Skeletal muscle tissue (tissue), 4 donors: ENCODE results near the gene GRPEL1. TPM values are rescaled to one million over a fixed set of nuclear protein-coding genes. Genes with fewer than 3 reads are reported as not detected.
"Not testable (repeated sequence)": the region's sequence is repeated elsewhere in the genome, so short reads cannot be mapped to it uniquely, and the experiment has no call there.

Experiments used
- H3K27ac ChIP-seq: one replicate; pipeline ENCODE4 v1.7.0; 2013; ENCODE audit warnings: mild to moderate bottlenecking, low read depth, low read length, inconsistent platforms
- H3K27me3 ChIP-seq, 3 donors: one replicate each; pipeline ENCODE4 v1.7.0; 2013; ENCODE audit warnings: low read length in 3 of 3; ENCODE audit not compliant: control insufficient read depth in 3 of 3, insufficient read depth in 3 of 3
- H3K36me3 ChIP-seq, 3 donors: one replicate each; pipeline ENCODE4 v1.7.0; 2013; ENCODE audit warnings: low read length in 3 of 3; ENCODE audit not compliant: control insufficient read depth in 3 of 3, insufficient read depth in 3 of 3
- H3K4me1 ChIP-seq, 3 donors: one replicate each; pipeline ENCODE4 v1.7.0; 2013; ENCODE audit warnings: low read length in 3 of 3, mild to moderate bottlenecking in 3 of 3; ENCODE audit not compliant: control insufficient read depth in 3 of 3, insufficient read depth in 3 of 3
- H3K4me3 ChIP-seq, 3 donors: one replicate each; pipeline ENCODE4 v1.7.0; 2013; ENCODE audit warnings: low read length in 3 of 3
- H3K9ac ChIP-seq, 3 donors: one replicate each; pipeline ENCODE4 v1.7.0; 2013; ENCODE audit warnings: low read length in 3 of 3, mild to moderate bottlenecking in 3 of 3, moderate library complexity in 2 of 3, low read depth in 1 of 3
- H3K9me3 ChIP-seq, 3 donors: one replicate each; pipeline ENCODE4 v1.7.0; 2013; ENCODE audit warnings: low read length in 3 of 3; ENCODE audit not compliant: control insufficient read depth in 3 of 3
- total RNA-seq: library from RNA; depleted of rRNA; stranded (reverse); fragments of >200 nt; gene quantifications from one replicate; pipeline ENCODE4 v1.2.3, GENCODE V29; 2014
- donor health status: Osteomylitis.

Gene GRPEL1
- total RNA-seq, 1 donor from 2014 or later, result 19.3 TPM

DNA sequence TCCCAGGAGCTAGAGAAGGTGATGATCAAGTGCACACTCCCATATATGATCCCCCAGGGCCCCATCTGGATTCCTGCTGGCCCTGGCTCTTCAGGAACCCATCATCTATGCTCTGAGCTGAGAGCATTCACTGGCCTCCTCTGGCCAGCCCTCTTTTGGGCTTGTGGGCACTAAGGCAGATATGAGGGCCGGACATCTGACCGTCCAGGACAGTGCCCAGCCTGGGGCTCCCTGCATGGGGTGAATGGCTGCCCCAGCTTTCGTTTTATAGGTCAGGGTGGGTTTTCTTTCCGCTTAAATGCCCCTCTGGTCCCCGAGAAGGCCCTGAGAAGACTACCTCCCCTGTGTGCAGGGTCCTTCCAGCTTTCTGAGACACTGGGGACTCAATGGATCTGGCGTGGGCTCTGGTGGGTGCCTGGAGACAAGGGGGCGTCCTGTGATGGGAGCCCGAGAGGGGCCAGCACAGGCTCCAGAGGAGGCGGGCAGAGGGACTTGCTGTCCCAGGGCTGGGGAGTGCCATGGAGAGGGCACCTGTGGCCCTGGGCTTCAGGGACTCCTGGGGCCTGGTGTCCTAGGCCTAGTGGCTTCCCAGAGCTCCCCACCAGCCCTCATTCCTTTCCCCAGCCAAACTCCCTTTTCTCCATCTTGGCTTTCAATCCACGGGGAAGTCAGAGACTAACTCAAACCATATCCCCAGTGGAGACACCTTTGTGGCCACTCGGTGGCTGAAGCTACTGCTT, 39.5 kb upstream of the GRPEL1 start:
- Histone ChIP-seq H3K4me3 (no peak overlapping the region), H3K27me3 (peaks cover 0 to 4% (median 3%) of the 10 kb centered on the region in 3 donors), H3K27ac (no peak overlapping the region), H3K36me3 (no peaks in the 10 kb centered on the region), H3K9me3 (no peaks in the 10 kb centered on the region), H3K4me1 (peaks cover 11 to 19% (median 14%) of the 10 kb centered on the region in 3 donors), H3K9ac (no peak overlapping the region)

DNA sequence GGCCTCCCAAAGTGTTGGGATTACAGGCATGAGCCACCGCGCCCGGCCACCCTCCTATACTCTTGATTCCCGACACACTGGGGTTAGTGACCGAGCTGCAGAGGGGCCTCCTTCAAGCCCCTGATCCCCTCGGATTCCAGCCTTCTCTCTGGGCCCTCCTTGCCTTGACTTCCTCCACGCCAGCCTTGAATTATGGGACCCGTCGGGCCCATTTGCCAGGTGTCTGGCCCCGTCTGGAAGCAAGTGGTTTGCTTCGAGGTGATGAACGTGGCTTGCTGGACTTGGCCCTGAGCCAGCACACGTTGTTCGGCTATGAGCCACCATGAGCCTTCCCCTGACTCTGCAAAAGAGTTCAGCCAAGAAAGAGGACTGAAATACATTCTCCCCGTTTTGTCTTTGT, 37.4 kb upstream of the GRPEL1 start:
- no peak overlapping the region for H3K27ac ChIP-seq
- peaks cover 18 to 26% (median 21%) of the 10 kb centered on the region in 3 donors for H3K4me1 ChIP-seq
- no peak overlapping the region for H3K9ac ChIP-seq
- peaks cover 0 to under 1% (median 0%) of the 10 kb centered on the region in 3 donors for H3K27me3 ChIP-seq
- H3K36me3 ChIP-seq, result no peaks in the 10 kb centered on the region
- no peak overlapping the region for H3K4me3 ChIP-seq
- no peaks in the 10 kb centered on the region for H3K9me3 ChIP-seq

DNA sequence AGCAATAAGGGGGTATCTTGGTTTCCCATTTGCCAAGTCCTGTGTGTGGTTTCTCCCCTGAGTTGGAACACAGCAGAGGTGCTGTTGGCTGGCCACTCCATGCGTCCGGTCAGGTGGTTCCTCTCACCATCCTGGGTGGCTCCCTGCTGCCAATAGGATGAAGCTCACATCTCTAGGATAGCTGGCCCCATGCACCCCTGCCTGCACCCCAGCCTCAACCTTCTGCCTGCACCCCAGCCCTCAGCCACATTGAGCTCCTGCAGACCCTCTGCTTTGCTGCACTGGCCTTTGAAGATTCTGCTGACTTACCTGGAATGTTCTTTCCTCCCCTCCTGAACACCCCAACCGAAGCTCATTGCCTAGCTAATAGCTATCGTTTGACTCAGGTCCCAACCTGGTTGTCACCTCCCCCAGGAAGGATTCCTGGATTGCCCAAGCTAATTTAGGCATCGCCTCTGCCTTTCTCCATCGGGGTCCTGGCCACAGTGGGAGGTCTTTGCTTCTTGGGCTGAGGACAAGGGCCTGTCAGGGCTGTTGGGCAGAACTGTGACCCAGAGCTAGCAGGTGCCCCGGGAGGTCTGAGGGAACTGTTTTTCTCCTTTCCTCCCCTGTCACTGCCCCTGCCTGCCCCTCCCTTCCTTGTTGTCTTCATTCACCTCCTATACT, 36.6 kb upstream of the GRPEL1 start:
- no peak overlapping the region for H3K27ac ChIP-seq
- H3K9ac ChIP-seq, result no peak overlapping the region
- no peaks in the 10 kb centered on the region for H3K9me3 ChIP-seq
- H3K36me3 ChIP-seq, result no peaks in the 10 kb centered on the region
- H3K27me3 ChIP-seq, result no peaks in the 10 kb centered on the region
- H3K4me1 ChIP-seq, result peaks cover 18 to 26% (median 21%) of the 10 kb centered on the region in 3 donors
- H3K4me3 ChIP-seq, result no peak overlapping the region

DNA sequence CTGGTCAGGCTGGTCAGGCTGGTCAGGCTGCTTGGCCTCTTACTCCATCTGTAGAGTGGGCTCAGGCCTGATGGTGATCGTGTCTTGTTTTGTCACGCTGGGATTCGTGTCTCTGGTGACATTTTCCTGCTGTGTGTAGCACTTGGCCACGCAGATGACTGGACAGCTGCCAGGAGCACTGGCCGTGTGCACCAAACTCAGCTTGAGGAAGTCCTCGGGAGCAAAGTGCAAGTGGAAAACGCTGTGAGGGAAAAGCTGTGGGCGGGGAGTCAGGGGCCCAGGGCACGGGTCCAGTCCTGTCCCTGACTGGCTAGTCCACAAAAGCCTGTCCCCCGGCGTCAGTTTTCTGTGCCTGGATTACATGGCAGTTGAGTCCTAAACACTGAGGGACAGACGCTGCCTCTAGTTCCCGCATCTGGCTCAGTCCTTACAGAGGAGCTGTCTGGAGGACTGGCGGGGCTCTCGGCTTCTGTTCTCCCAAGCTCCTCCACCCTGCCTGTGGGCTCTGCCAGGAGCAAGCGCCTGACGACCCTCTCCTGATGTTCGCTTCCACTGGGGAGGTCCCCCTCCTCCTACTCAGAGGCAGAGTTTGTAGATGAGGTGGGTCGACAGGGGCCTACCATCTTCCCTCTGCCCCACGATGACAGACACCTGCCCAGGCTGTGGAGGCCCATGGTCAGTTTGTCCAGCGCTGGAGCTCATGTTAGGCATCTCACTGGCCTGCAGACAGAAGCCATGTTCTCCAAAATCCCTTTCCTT, 35.9 kb upstream of the GRPEL1 start:
- H3K9ac ChIP-seq, result peak overlapping the region in 2 of 3 donors; percentile 42 to 62
- H3K27ac ChIP-seq, result peak overlapping the region; percentile 96
- H3K9me3 ChIP-seq, result no peaks in the 10 kb centered on the region
- no peaks in the 10 kb centered on the region for H3K27me3 ChIP-seq
- peak overlapping the region; percentile 67 to 97 (median 90) for H3K4me3 ChIP-seq
- no peaks in the 10 kb centered on the region for H3K36me3 ChIP-seq
- H3K4me1 ChIP-seq, result peaks cover 18 to 26% (median 21%) of the 10 kb centered on the region in 3 donors

DNA sequence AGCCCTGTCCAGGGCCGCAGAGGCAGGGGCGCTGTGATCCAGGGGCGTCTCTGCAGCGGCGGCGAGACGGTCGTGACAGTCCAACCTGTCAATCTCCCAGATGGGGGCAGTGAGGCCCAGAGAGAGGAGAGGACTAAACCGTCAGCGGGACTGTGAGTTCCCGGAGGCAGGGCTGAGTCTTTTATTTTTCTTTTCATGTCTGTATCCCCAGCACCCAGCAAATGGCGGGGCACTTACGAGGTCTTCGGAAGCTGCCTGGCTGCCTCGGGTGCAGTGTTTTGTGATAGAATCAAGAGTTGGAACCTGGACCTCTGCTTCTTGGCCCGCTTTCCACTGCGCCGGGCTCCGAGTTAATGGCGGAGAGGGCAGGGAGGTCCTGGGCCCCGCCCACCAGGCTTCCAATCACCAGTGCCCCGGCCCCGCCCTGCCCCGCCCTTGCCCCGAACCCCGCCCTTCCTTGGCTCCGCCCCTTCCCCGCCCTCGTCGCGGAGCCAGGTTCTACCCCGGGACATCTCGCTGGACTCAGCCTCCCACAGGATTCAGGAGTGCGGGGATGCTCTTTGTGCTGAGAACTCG, 35.3 kb upstream of the GRPEL1 start:
- Histone ChIP-seq H3K27ac (peak overlapping the region; percentile 96), H3K36me3 (no peaks in the 10 kb centered on the region), H3K27me3 (no peaks in the 10 kb centered on the region), H3K4me3 (peak overlapping the region; percentile 88 to 97 (median 90)), H3K4me1 (peaks cover 18 to 26% (median 21%) of the 10 kb centered on the region in 3 donors), H3K9me3 (no peaks in the 10 kb centered on the region), H3K9ac (peak overlapping the region; percentile 94 to 95 (median 95))

DNA sequence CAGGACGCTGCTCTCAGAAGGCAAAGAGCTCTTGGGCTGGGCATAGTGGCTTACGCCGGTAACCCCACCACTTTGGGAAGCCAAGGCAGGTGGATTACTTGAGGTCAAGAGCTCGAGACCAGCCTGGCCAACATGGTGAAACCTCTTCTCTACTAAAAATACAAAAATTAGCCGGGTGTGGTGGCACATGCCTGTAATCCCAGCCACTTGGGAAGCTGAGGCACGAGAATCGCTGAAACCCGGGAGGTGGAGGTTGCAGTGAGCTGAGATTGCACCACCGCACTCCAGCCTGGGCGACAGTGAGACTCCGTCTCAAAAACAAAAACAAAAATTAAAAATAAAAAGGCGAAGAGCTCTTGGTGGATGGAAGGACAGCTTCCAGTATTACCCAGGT, 34.6 kb upstream of the GRPEL1 start:
- Histone ChIP-seq H3K27ac (peak overlapping the region; percentile 96), H3K9ac (peak overlapping the region; percentile 94 to 95 (median 95)), H3K4me1 (peaks cover 18 to 26% (median 21%) of the 10 kb centered on the region in 3 donors), H3K4me3 (peak overlapping the region; percentile 88 to 97 (median 90))
- not testable (repeated sequence) for H3K9me3 ChIP-seq, H3K27me3 ChIP-seq, H3K36me3 ChIP-seq

DNA sequence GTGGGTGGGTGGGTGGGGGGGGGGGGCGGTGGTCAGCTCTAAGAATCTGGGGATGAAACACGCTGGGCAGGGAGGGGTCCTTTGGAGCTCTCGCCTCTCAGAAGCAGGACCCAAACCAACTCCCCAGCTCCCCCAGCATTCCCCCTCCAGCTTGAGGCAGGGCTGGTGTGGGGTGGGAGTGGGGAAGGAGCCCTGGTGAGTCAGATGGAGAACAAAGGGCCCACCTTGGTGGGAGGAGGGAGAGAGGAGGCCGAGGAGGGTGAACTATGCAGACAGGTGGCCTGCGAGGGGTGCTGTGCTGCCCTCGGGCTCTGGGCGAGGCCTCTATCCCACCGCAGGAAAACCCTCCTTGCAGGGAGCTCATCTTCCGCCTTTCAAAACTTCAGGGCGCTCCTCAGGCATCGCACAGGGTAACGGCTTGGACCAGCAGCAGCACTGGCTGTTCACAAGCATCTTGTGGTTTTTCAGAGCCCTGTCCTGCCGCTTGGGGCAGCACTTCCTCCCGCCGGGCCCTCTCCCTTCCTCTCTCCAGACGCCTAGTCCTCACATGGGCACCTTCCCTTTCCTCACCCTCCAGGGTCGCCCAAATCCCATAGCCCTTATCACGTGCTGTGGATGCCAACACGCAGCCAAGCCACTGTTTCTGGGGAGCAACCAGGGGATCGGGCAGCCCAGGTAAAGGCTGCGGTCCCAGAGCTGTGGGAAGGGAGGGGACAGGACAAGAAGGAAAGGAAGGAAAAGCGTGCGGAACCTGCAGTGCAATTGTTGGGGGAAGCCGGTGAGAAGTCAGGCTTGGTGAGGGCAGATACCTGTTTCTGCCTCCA, 34.0 kb upstream of the GRPEL1 start:
- peak overlapping the region; percentile 15 to 95 (median 94) for H3K9ac ChIP-seq
- H3K9me3 ChIP-seq, result no peaks in the 10 kb centered on the region
- no peaks in the 10 kb centered on the region for H3K27me3 ChIP-seq
- H3K36me3 ChIP-seq, result no peaks in the 10 kb centered on the region
- H3K4me3 ChIP-seq, result peak overlapping the region; percentile 88 to 97 (median 90)
- peaks cover 18 to 26% (median 21%) of the 10 kb centered on the region in 3 donors for H3K4me1 ChIP-seq
- no peak overlapping the region for H3K27ac ChIP-seq

DNA sequence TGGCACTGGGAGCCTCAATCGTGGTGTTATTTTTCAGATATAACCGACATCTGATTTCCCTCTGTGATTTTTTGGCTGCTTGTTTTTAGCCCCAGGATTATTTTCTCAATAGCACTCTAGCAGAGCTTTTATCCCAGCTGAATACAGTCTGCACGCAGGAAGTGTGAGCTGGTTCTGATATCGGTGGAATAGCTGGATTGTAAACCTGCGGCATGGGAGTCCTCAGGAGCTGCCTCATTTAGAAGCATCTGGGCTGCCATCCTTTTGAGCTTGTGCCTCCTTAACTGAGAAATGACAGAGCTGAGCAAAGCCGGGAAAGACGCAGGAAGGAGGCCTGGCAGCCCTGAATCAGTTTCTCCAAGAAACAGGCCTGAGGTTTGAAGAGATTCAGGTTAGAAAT, 28.4 kb upstream of the GRPEL1 start:
- H3K27ac ChIP-seq, result no peak overlapping the region
- no peaks in the 10 kb centered on the region for H3K9me3 ChIP-seq
- H3K9ac ChIP-seq, result no peak overlapping the region
- H3K27me3 ChIP-seq, result no peaks in the 10 kb centered on the region
- H3K36me3 ChIP-seq, result no peaks in the 10 kb centered on the region
- H3K4me1 ChIP-seq, result no peaks in the 10 kb centered on the region
- H3K4me3 ChIP-seq, result no peak overlapping the region

DNA sequence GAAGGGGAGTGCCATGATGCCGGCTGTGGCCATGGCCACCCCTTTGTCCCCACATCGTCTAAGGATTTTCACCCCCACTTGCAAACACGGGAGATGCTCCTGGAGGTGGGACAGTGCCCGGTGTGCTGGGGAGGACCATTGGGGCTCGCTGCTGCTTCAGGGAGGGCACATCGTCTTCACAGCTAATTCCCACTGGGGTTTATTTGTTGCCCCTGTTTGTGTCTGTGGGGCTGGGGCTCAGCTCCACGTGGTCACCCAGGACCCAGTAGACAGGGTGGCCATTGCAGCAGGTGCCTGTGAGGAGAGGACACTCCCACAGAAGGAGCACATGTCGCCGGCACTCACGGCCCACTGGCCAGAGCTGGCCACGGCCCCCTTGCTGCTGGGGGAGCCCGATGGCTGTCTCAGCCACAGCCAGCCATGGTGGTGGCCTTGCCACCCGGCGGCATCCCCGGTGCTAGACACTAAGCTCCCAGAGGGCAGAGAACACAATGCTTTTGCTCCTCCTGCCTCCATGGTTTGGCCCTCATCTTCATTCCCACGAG, 27.8 kb upstream of the GRPEL1 start:
- H3K9me3 ChIP-seq, result no peaks in the 10 kb centered on the region
- no peak overlapping the region for H3K9ac ChIP-seq
- H3K36me3 ChIP-seq, result no peaks in the 10 kb centered on the region
- H3K27ac ChIP-seq, result no peak overlapping the region
- H3K4me1 ChIP-seq, result no peaks in the 10 kb centered on the region
- no peaks in the 10 kb centered on the region for H3K27me3 ChIP-seq
- H3K4me3 ChIP-seq, result no peak overlapping the region
